MCF 10A (cell line): ENCODE data around the gene TRDMT1. TPM values are rescaled to one million over a fixed set of nuclear protein-coding genes. Genes with fewer than 3 reads are reported as not detected.

ENCODE experiments used
- BruUV-seq: library from RNA; stranded (reverse); fragments of 400-500 nt; replicated peaks from 2 replicates; lab custom pipeline; 2021; lab: Mats Ljungman, UMichigan
- CTCF ChIA-PET: fragments of 300-600 bp; sonication (Branson Sonifier 250); formaldehyde crosslinking; extraction: SDS; loops from one replicate; lab custom pipeline; 2021; ENCODE audit warnings: antibody characterized with exemption, inconsistent platforms; lab: Yijun Ruan, JAX
- POLR2A ChIA-PET: fragments of 300-600, 350-650 bp; sonication (Branson Sonifier 250); formaldehyde crosslinking; extraction: SDS; loops from one replicate; lab custom pipeline; 2020; ENCODE audit warnings: antibody characterized with exemption, inconsistent platforms; lab: Yijun Ruan, JAX
- DNase-seq: peaks from one replicate; pipeline ENCODE4 v3.0.0-alpha.2; 2018; ENCODE audit not compliant: unreplicated experiment
- H3K27ac Mint-ChIP-seq: one replicate; pipeline ENCODE4 v1.8.0; 2022; ENCODE audit warnings: mild to moderate bottlenecking, low read depth, mixed read lengths; ENCODE audit not compliant: unreplicated experiment
- H3K27me3 Mint-ChIP-seq: one replicate; pipeline ENCODE4 v1.8.0; 2022; ENCODE audit warnings: mixed read lengths; ENCODE audit not compliant: insufficient read depth, unreplicated experiment
- H3K36me3 Mint-ChIP-seq: one replicate; pipeline ENCODE4 v1.8.0; 2022; ENCODE audit warnings: mild to moderate bottlenecking, moderate library complexity, mixed read lengths; ENCODE audit not compliant: insufficient read depth, unreplicated experiment
- H3K4me1 Mint-ChIP-seq: one replicate; pipeline ENCODE4 v1.8.0; 2022; ENCODE audit warnings: mixed read lengths; ENCODE audit not compliant: insufficient read depth, unreplicated experiment
- H3K4me3 Mint-ChIP-seq: one replicate; pipeline ENCODE4 v1.8.0; 2022; ENCODE audit warnings: mild to moderate bottlenecking, moderate library complexity, mixed read lengths; ENCODE audit not compliant: unreplicated experiment
- H3K9me3 Mint-ChIP-seq: one replicate; pipeline ENCODE4 v1.8.0; 2022; ENCODE audit warnings: mixed read lengths; ENCODE audit not compliant: unreplicated experiment
- CTCF ChIP-seq: fragments of 200-600 bp; IDR thresholded peaks from one replicate; pipeline ENCODE4 v1.8.0; 2022; ENCODE audit warnings: antibody characterized with exemption, mild to moderate bottlenecking; ENCODE audit not compliant: unreplicated experiment
- intact Hi-C: fragments of 100-400 bp; cut with micrococcal nuclease; formaldehyde crosslinking; loops from 2 replicates; pipeline ENCODE4 v1.14.1; 2022
- total RNA-seq: library from RNA; stranded (reverse); gene quantifications from 2 replicates; pipeline ENCODE4 v1.2.3, GENCODE V29; 2022

TRDMT1 gene
- total RNA-seq, 1 experiment from 2014 or later, result 8.7 TPM

DNA sequence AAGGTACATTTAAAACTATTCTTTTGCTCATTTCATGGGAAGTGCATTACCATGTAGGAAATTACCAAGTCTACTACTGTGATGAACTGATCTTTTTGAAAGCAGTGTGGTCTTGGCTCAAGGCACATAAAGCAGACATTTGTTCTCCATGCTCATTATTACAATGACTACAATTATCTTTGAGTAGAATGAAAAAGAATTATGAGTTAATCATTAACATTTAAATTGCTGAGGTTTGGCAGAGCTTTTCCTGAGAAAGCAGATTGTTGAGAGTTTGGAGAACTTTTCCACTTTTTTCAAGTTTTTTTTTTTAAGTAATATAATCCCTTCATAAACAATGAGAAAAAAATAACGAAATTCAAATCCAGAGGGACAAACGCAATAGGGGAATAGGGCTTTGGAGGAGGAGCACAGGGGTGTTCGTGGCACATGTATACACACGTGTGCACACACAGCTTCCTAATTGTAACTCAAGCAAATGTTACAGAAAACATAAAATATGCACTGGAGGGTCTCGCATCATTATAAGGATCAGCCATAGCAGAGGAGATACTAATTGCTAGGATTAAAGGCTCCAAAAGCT, 62.9 kb downstream of the TRDMT1 start:
- Mint-ChIP-seq H3K27ac (no peak overlapping the region), H3K4me1 (no peaks in the 10 kb centered on the region), H3K9me3 (no peaks in the 10 kb centered on the region), H3K4me3 (no peak overlapping the region), H3K36me3 (no peaks in the 10 kb centered on the region), H3K27me3 (no peaks in the 10 kb centered on the region)
- no peak for TF ChIP-seq CTCF
- ChIA-PET CTCF (interaction anchor here (0.7 kb wide), 1 partner anchor 187 kb away, joined by 3 read pairs; no protein-coding TSS in a partner anchor), POLR2A (interaction anchor here (0.6 kb wide), 2 partner anchors 62 to 100 kb away, joined by 3 read pairs; no protein-coding TSS in a partner anchor)
- no TSS peak for BruUV-seq
- DNase-seq, result no peak
- intact Hi-C loops, result no loop called here

- no TSS peak for BruUV-seq
- no peak overlapping the region for H3K27ac Mint-ChIP-seq
- no peaks in the 10 kb centered on the region for H3K4me1 Mint-ChIP-seq
- no peak for DNase-seq
- no peak for TF ChIP-seq CTCF
- H3K4me3 Mint-ChIP-seq, result no peak overlapping the region
- POLR2A ChIA-PET, result interaction anchor here (0.5 to 0.6 kb wide), 2 partner anchors 11 to 52 kb away, joined by 3 read pairs; no protein-coding TSS in a partner anchor
- H3K9me3 Mint-ChIP-seq, result no peaks in the 10 kb centered on the region
- CTCF ChIA-PET, result no interaction called here
- intact Hi-C loops, result no loop called here
- H3K27me3 Mint-ChIP-seq, result no peaks in the 10 kb centered on the region
- no peaks in the 10 kb centered on the region for H3K36me3 Mint-ChIP-seq
Observed at GRCh38 chr10:17134737-17135260, 66.7 kb downstream of the TRDMT1 start.

- no peak for TF ChIP-seq CTCF
- Mint-ChIP-seq H3K9me3 (no peaks in the 10 kb centered on the region), H3K27me3 (no peaks in the 10 kb centered on the region), H3K4me1 (no peaks in the 10 kb centered on the region), H3K27ac (no peak overlapping the region), H3K36me3 (no peaks in the 10 kb centered on the region), H3K4me3 (no peak overlapping the region)
- no peak for DNase-seq
- ChIA-PET CTCF (interaction anchor here (0.7 kb wide), 1 partner anchor 1545 kb away, joined by 4 read pairs; no protein-coding TSS in a partner anchor), POLR2A (interaction anchor here (0.6 kb wide), 1 partner anchor 10 kb away, joined by 3 read pairs; no protein-coding TSS in a partner anchor)
- intact Hi-C loops, result no loop called here
- no TSS peak for BruUV-seq
Observed at GRCh38 chr10:17134282-17134681, 67.2 kb downstream of the TRDMT1 start.

- Mint-ChIP-seq H3K36me3 (no peaks in the 10 kb centered on the region), H3K4me3 (no peak within 1 kb of the TSS), H3K9me3 (no peaks in the 10 kb centered on the region), H3K4me1 (no peaks in the 10 kb centered on the region), H3K27ac (no peak within 1 kb of the TSS), H3K27me3 (no peaks in the 10 kb centered on the region)
- TF ChIP-seq CTCF, result no peak
- DNase-seq, result no peak
- CTCF ChIA-PET, result no interaction called here
- BruUV-seq, result no TSS peak
- intact Hi-C loops, result no loop called here
- POLR2A ChIA-PET, result no interaction called here
Observed at GRCh38 chr10:17129741-17130140, 71.7 kb downstream of the TRDMT1 start, which contains the start of gene CUBN. Gene CUBN, minus strand, starts transcription at chr10:17129811. Its CDS starts 46 bp downstream, at chr10:17129765.
